Right lobe of liver (tissue), 4 donors: ENCODE measurements around the gene IQCN.

Experiments
- CTCF ChIP-seq, 4 donors: fragments of 200-600 bp in 3 of 4; fragments of 450-650 bp in 1 of 4; IDR thresholded peaks; one replicate each; pipeline versions ENCODE4 v1.5.1 to v1.8.0; 2016 to 2022; ENCODE audit warnings: antibody characterized with exemption in 4 of 4, mild to moderate bottlenecking in 2 of 4
- POLR2A ChIP-seq: fragments of 450-650 bp; IDR thresholded peaks from one replicate; pipeline ENCODE4 v1.6.1; 2017; ENCODE audit warnings: antibody characterized with exemption, mild to moderate bottlenecking
- donor health status: DM: no; HTN: no; CAD: no.
- donor health status: DM: no; HTN: no; CAD: no.
- donor health status: DM: no; HTN: yes; CAD: no.

- TF ChIP-seq CTCF (IDR thresholded peaks at IDR 0.05) (no peak), POLR2A (no peak)
Observed at GRCh38 chr19:18321734-18322102, 47.5 kb upstream of the IQCN start.
